GM18508 (cell line): ENCODE results near the gene PHYHD1.
"Not testable (repeated sequence)": the region's sequence is repeated elsewhere in the genome, so short reads cannot be mapped to it uniquely, and the experiment has no call there.

Source experiments
- ATAC-seq: cut with Tn5 transposase; IDR thresholded peaks from one replicate; pipeline ENCODE4 v1.9.1; 2021; ENCODE audit warnings: moderate number of reproducible peaks; ENCODE audit not compliant: insufficient read depth, unreplicated experiment

Gene PHYHD1

DNA sequence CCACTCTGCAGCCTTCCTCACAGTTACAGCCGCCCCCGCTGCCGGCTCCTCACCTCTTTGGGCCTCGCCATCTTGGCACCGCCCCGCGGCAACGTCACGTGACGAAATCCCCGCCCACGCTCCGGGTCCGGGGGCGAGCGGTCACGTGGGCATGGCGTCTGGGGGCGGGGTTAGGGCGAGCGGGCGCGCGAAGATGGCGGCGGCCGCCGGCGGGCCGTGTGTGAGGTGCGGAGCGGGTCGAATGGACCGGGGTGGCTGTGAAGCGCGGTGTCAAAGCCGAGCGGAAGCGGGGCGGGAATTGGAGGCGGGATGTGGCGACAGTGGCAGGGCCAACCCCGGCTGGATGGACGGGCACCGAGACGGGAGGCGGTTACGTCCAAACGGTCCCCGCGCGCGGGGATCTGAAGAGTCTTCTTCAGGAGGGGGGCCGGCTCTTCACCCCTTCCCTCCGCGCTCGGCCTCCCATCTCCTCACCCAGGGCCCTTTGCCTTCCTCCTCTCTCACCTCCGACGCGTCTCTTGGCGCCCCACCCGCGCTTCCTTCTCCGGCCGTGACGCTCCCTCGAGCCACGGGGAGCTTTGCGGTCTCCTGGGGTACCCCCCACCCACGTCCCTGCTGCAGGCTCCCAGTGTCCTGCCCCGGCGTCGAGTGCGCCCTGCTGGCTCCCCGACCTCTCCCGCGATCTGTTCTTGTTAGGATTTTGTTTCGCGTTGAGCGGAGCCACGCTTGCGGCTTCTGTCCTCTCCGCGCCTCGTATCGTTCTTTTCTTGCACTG lies 26.9 kb downstream of the PHYHD1 start, which contains the start of the genes DOLK and NUP188:
TSS of gene DOLK (minus strand) at position 77 of the 775 bp plus-strand sequence. CDS start 300 bp downstream, outside the sequence.
TSS of gene NUP188 (plus strand) at position 173 of the 775 bp plus-strand sequence. CDS start at position 194, 21 bp downstream.
- ATAC-seq, result peak; percentile 49

DNA sequence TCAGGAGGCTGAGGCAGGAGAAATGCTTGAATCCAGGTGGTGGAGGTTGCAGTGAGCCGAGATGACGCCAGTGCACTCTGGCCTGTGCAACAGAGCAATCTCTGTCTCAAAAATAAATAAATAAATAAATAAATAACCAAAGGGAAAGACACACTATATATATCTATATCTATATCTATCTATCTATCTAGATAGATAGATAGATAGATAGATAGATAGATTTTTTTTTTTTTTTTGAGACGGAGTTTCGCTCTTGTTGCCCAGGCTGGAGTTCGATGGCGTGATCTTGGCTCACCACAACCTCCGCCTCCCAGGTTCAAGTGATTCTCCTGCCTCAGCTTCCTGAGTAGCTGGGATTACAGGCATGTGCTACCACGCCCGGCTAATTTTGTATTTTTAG lies 40.6 kb downstream of the PHYHD1 start:
- not testable (repeated sequence) for ATAC-seq

DNA sequence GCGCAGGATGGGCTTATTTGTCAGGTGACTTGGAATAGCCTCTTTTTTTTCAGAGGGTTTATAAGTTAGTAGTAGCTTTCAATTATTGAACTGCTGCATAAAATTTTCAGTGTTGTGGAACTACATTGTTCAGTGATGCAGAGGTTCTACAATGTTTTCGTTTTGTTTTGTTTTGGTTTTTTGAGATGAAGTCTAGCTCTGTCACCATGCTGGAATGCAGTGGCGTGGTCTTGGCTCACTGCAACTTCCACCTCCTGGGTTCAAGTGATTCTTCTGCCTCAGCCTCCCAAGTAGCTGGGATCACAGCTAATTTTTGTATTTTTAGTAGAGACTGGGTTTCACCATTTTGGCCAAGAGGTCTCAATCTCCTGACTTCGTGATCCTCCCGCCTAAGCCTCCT lies 48.7 kb downstream of the PHYHD1 start:
- no peak for ATAC-seq

DNA sequence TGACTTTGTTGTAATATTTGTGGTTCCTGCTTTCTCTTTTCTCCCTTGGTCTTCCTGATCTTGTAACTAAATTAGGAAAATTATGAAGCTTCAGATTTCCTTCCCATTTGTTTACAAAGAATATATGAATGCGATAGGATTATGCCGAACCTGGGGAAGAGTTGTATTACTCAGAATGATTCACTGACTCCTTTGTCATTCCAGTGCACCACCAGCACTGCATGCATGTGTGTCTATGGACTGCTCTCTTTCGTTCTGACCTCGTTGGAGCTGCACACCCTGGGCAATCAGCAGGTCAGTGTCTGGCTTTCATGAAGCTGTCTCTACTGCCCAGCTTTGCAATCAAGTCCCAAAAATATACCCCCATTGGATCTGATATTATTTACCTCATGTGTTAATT lies 52.2 kb downstream of the PHYHD1 start:
- no peak for ATAC-seq

DNA sequence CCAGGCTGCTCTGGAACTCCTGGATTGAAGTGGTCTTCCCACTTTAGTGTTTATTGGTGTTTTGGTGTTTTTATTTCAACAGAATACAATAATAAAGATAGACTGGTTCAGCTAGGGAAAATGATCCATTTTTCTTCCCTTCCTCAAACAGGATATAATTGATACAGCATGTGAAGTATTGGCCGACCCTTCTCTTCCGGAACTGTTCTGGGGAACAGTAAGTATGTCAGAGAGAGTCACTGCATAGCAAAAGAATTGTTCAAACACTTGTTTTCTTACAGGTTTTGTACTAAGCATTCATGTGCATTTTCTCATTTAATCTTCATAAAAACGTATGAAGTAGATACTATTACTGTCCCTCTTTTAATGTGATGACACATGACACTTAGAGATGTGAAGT lies 58.3 kb downstream of the PHYHD1 start:
- no peak for ATAC-seq

DNA sequence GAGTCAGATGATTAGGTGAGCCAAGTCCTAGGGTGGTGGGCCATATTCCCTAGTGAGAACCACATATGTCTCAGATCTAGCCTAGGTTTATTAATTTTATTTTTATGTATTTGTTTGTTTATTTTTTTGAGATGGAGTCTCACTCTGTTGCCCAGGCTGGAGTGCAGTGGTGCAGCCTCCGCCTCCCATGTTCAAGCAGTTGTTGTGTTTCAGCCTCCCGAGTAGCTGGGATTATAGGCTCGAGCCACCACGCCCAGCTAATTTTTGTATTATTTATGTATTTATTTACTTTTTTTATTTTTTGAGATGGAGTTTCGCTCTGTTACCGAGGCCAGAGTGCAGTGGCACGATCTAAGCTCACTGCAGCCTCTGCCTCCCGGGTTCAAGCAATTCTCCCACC lies 62.8 kb downstream of the PHYHD1 start:
- ATAC-seq, result no peak

DNA sequence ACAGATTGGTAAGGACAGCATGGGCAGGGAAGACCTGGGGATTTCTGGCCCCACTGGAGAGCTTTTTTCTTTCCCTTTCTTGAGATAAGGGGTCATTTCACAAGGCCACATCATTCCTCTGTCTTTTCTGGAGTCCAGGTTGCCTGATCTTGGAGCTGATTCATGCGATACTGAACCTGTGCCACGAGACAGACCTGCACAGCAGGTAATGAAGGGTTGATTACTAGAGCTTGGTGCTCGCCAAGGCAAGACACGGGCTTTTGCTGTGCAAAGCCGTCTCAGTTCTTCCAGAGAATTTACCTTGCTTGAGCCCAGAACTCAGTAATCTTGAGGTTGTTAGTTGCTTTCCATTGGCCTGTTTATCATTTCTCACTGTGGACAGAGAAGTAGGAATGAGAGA lies 65.9 kb downstream of the PHYHD1 start:
- ATAC-seq, result no peak

DNA sequence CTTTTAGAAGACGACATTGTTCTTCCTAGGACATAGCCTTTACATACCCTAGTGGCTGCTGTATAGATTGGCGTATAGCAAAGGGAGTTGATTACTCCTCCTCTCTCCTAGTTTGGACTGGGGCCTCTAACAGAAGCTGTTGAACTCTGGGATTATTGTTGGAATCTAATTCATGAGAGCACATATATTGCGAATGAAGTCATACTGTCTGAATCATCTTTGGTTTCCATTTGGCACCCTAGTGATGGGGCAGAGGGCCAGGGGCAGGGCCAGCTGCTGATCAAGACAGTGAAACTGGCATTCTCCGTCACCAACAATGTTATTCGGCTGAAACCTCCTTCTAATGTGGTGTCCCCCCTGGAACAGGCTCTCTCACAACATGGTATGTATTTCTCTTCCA lies 67.0 kb downstream of the PHYHD1 start:
- no peak for ATAC-seq
